IPS-15b (cell line): ENCODE results near the gene C1orf21.

Source experiments
- H3K27me3 ChIP-seq: one replicate; pipeline ENCODE4 v1.6.1; 2013; ENCODE audit warnings: low read length; ENCODE audit not compliant: control insufficient read depth, insufficient read depth
- H3K36me3 ChIP-seq: one replicate; pipeline ENCODE4 v1.6.1; 2013; ENCODE audit warnings: low read length; ENCODE audit not compliant: control insufficient read depth, insufficient read depth
- H3K4me1 ChIP-seq: one replicate; pipeline ENCODE4 v1.6.1; 2013; ENCODE audit warnings: mild to moderate bottlenecking, low read length; ENCODE audit not compliant: control insufficient read depth, insufficient read depth
- H3K4me3 ChIP-seq: one replicate; pipeline ENCODE4 v1.5.1; 2013; ENCODE audit warnings: low read depth, low read length
- H3K9ac ChIP-seq: one replicate; pipeline ENCODE4 v1.6.1; 2013; ENCODE audit warnings: low read depth, mild to moderate bottlenecking, low read length
- H3K9me3 ChIP-seq: one replicate; pipeline ENCODE4 v1.6.1; 2013; ENCODE audit warnings: mild to moderate bottlenecking, low read length; ENCODE audit not compliant: control insufficient read depth, insufficient read depth

C1orf21 gene

DNA sequence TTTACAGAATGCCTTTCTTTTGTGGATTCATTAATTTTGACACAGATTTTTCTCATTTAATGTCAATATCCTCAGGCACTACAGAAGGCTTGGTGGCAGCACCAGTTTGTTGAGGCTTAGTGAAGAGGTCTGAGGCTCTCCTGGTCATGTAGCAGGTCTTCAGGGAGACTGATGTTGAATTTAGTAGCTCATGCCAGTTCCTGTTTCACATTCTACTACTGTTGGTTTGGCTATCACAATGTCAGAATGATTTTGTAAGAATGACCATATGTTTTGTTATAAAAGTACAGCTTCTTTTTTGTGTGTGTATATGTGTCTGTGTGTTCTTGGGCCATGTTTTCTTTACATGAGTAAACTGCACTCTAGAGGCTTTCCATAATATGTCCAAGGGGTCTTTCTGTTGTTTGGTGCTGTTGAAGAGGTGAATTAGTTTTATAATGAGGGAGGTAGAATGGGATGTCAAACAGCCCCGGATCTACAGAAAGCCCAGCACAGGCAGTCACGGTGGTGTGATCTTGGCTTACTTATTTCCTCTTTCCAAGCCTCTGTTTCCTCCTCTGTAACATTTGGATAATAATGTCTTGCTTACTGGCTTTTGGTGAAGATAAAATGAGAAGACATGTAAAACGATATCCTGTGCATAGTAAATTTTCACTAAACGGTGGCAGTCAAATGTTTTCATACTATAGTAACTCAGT lies 32.0 kb downstream of the C1orf21 start:
- Histone ChIP-seq H3K4me1 (peaks cover 23% of the 10 kb centered on the region), H3K27me3 (no peaks in the 10 kb centered on the region), H3K9me3 (no peaks in the 10 kb centered on the region), H3K36me3 (no peaks in the 10 kb centered on the region), H3K4me3 (no peak overlapping the region), H3K9ac (no peak overlapping the region)

DNA sequence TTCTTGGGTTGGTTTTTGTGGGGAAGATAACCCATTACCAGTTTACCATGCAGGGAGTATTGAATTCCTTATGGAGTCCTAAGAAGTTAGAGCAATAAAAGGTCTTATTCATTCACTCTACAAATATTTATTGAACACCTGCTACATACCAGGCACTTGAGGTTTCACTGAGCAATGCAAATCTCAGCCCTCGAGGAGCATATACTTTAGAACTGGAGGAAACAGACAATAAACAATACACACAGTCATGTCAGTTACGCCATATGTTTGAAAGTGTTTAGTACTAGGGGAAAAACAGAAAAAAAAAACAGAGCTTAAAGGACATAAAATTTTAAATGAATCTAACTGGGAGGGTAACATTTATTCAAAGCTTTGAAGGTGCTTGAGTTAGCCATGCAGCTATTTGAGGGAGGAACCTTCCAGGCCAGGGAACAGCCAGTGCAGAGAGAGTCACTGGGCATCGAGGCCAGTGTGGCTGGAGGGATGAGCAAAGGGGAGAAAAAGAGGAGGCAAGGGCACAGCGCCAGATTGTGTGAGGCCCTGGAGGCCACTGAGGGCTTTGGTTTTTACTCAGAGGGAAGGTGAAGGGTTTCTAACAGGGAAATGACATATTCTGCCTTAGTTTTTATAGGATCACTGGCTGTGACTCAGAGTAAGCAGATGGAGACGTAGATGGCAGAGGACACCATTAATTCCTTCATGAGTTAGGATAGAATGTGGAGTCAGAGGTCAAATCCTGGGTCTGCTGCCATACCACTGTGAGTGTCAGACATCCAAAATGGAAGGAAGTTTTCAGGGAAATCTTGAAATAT lies 32.7 kb downstream of the C1orf21 start:
- H3K27me3 ChIP-seq: no peaks in the 10 kb centered on the region
- H3K9ac ChIP-seq: no peak overlapping the region
- H3K36me3 ChIP-seq: no peaks in the 10 kb centered on the region
- H3K4me3 ChIP-seq: no peak overlapping the region
- H3K4me1 ChIP-seq: peaks cover 23% of the 10 kb centered on the region
- H3K9me3 ChIP-seq: no peaks in the 10 kb centered on the region

DNA sequence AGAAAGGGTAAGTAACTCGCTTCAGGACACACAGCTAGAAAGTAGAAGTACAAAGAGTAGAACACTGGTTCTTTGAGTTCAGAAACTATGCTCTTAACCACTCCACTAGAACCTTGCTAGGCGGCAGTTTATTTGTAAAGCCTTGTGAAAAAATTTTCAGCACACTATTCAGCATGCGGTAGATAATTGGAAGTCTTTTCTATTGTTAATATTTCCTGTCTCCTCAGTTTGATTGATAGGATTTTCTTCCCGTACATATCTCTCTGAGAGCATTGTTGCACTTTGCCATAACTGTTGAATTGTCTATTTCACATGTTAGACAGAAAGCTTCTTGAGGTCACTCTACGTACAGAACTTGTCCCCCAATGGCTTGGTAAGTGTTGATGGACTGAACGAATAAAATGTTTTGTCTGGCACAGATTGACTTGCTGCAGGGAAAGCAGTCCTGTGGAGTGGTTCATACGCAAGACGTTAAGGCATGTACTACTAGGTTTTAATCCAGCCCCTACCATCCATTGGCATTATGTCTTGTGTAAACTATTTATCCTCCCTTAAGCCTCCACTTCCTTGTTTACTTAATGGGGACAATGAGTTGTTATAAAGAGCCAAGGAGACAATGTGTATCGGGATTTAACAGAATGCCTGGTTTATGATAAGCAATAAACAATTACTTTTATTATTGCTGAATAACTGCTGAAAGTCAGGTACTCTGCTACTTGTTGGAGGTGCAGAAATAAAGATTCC lies 35.8 kb downstream of the C1orf21 start:
- Histone ChIP-seq H3K4me1 (peaks cover 25% of the 10 kb centered on the region), H3K4me3 (no peak overlapping the region), H3K27me3 (no peaks in the 10 kb centered on the region), H3K9me3 (no peaks in the 10 kb centered on the region), H3K9ac (no peak overlapping the region), H3K36me3 (no peaks in the 10 kb centered on the region)

DNA sequence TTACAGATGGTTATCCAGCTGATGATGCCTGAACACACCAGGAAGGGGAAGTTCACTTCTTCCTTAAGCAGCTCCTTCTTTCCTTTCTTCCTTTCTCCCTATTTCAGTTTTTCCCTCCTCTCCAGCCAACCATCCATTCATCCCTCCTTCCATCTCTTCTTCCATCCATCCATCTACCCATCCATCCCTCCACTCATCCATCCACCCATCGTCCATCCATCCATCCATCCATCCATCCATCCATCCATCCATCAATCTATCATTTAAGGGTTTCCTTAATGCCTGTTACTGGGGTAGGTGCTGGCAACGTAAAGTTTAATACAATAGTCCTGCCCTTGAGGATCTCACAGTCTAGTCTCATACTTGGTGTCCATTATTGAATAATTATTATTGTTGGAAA lies 36.8 kb downstream of the C1orf21 start:
- Histone ChIP-seq H3K9me3 (no peaks in the 10 kb centered on the region), H3K4me1 (peaks cover 25% of the 10 kb centered on the region), H3K4me3 (no peak overlapping the region), H3K27me3 (no peaks in the 10 kb centered on the region), H3K36me3 (no peaks in the 10 kb centered on the region), H3K9ac (no peak overlapping the region)

DNA sequence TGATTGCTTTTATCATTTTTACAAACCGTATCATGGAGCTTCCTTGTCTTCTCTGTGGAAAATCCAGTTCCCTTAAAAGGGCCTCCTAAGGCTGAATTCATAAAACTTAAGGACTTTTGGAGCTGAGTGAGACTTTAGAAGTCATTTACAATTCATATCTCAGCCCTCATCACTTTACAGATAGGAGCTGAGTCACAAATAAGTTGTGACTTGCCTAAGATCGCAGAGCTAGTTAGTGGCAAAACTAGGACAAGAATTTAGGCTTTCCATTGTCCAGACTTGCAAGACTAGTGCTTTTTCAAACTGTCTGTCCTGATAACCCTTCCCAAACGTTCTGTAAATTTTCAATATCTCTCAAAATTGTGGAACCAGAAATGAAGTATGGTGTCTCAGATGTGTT lies 37.3 kb downstream of the C1orf21 start:
- H3K4me3 ChIP-seq: no peak overlapping the region
- peaks cover 22% of the 10 kb centered on the region for H3K4me1 ChIP-seq
- no peaks in the 10 kb centered on the region for H3K27me3 ChIP-seq
- no peaks in the 10 kb centered on the region for H3K36me3 ChIP-seq
- no peak overlapping the region for H3K9ac ChIP-seq
- no peaks in the 10 kb centered on the region for H3K9me3 ChIP-seq

DNA sequence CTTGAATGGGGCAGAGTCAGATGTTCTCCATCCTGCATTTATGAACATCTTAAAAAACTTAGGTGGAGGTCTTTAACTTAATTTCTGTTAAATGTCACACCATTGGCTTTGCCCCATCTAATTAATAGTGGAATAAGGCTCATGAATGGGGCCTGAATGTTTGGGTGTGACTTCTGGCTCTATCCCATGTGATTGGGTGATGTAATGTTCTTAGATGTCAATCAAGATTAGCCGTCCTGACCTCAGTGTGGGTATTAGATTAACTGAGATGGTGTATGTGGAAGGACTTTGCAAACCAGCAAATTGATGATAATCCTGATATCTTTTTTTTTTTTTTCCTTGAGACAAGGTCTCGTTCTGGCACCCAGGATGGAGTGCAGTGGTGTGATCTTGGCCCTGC lies 38.1 kb downstream of the C1orf21 start:
- Histone ChIP-seq H3K4me1 (peaks cover 22% of the 10 kb centered on the region), H3K27me3 (no peaks in the 10 kb centered on the region), H3K9ac (no peak overlapping the region), H3K4me3 (no peak overlapping the region), H3K36me3 (no peaks in the 10 kb centered on the region), H3K9me3 (no peaks in the 10 kb centered on the region)

DNA sequence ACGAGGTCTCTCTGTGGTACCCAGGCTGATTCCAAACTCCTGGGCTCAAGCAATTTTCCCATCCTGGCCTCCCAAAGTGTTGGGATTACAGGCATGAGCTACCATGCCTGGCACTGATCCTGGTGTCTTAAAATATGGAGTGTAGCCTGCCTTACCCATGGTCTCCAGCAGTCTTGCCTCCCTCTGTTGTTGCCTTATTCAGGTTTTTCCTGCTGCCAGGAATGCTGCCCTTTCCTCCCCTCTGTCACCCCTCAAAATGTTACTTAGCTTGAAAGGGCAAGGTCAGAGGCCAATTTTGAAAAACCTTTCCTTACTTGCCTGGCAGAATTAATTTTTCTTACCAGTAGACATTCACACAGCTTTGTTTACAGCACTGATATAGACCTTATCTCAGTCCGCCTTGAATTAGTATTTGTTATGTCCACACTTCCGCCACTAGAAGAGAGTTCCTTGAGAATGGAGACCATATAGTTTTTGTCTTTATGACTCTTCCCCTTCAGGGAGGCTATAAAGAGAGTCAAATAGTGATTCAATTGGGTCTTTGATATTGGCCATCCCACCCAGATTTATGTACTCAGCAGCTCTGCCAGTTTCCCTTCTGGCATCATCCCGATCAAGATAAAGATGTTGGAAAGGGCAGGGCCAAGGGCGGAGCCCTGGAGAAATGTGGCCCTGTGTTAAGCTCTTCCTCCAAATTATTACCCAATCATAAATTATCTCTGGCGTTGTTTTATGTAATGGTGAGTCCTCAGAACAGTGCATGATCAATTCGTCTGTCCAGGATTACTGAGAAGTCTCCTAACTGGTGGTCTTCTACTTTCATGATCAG lies 38.8 kb downstream of the C1orf21 start:
- Histone ChIP-seq H3K9me3 (no peaks in the 10 kb centered on the region), H3K36me3 (no peaks in the 10 kb centered on the region), H3K27me3 (no peaks in the 10 kb centered on the region), H3K4me1 (peaks cover 22% of the 10 kb centered on the region), H3K4me3 (no peak overlapping the region), H3K9ac (no peak overlapping the region)

DNA sequence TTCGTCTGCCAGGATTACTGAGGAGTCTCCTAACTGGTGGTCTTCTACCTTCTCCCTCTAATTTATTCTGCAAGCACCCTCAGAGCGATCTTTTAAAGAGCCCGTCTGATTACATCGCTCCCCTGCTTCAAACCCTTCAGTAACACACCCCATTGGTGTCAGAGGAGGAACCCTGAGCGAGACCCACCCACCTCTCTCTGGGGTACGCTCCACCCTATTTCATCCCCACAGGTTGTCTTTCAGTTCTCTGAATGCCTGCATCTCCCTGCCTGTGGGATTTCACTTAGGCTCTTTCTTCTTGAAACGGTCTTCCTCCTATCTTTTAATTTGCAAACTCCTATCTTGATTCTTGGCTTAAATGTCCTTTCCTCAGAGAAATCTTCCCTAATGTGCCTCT lies 39.4 kb downstream of the C1orf21 start:
- Histone ChIP-seq H3K27me3 (no peaks in the 10 kb centered on the region), H3K4me1 (peaks cover 22% of the 10 kb centered on the region), H3K9ac (no peak overlapping the region), H3K36me3 (no peaks in the 10 kb centered on the region), H3K9me3 (no peaks in the 10 kb centered on the region), H3K4me3 (no peak overlapping the region)

DNA sequence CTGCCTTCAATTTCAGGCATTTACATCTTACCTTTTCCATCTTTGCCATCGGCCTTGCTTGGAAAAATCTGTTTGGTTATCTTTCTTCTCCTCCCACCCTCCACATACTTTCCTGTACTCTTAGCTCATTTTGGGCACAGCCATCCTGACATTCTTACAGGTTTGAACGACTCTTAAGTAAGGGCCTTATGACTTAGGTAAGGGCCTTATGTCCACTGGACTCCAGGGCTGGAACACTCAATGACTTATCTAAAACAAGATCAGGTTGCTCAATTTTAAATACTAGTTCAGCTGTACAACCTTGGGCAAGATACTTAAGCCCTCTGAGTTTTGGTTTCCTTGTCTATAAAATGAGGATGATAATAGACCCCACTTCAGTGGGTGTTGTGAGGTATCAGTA lies 40.9 kb downstream of the C1orf21 start:
- peaks cover 14% of the 10 kb centered on the region for H3K4me1 ChIP-seq
- no peaks in the 10 kb centered on the region for H3K27me3 ChIP-seq
- no peak overlapping the region for H3K4me3 ChIP-seq
- H3K9ac ChIP-seq: no peak overlapping the region
- H3K9me3 ChIP-seq: no peaks in the 10 kb centered on the region
- no peaks in the 10 kb centered on the region for H3K36me3 ChIP-seq

DNA sequence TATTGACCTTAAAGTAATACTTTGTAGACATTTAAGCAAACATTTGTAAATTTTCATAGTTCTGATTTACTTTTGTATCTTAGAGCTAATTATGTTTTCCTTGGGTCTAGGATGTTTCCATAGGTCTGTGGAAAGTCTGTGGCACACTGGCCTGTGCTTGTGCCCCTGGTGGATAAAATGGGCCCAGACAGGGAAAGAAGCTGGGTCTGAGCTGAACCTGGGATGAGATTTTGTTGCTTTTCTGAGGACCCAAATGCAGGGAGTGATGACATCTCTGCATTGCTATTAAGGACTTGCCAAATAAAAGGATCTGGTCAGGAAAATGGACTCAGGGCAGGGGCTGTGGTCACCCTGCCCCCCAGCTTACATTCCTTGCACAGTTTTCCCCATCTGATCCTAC lies 41.8 kb downstream of the C1orf21 start:
- Histone ChIP-seq H3K36me3 (no peaks in the 10 kb centered on the region), H3K4me1 (peaks cover 18% of the 10 kb centered on the region), H3K4me3 (no peak overlapping the region), H3K9me3 (no peaks in the 10 kb centered on the region), H3K27me3 (no peaks in the 10 kb centered on the region), H3K9ac (no peak overlapping the region)

DNA sequence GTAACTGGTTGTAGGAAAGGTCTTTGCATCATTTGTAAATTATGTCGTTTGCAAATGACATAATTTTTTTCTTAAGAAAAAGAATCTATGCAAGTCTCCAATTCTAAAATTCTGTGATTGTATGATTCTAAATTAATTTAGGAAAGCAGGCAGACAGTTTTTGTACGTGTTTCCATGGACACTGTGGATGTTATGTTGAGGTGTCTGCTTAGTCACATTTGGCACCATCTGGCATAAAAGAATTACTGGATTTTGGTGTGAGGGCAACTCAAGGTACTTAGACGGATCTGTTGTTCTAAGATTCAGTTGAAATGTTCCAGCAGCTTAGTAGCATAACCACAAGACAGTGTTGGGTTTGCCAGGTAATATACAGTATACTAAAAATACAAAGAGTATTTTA lies 42.5 kb downstream of the C1orf21 start:
- no peaks in the 10 kb centered on the region for H3K36me3 ChIP-seq
- no peaks in the 10 kb centered on the region for H3K27me3 ChIP-seq
- peaks cover 24% of the 10 kb centered on the region for H3K4me1 ChIP-seq
- H3K9ac ChIP-seq: no peak overlapping the region
- no peak overlapping the region for H3K4me3 ChIP-seq
- no peaks in the 10 kb centered on the region for H3K9me3 ChIP-seq
